Neural cell (in vitro differentiated cells): Measurements from ENCODE around the gene TLR2. TPM values are rescaled to one million over a fixed set of nuclear protein-coding genes. Genes with fewer than 3 reads are reported as not detected.

Experiments used
- H2AFZ ChIP-seq: fragments of 200-600, 300-800 bp; sonication (generic), shearing (Covaris generic); 2 replicates; pipeline ENCODE4 v1.6.0; 2014; ENCODE audit warnings: low read depth, mild to moderate bottlenecking, antibody characterized with exemption, low read length, moderate library complexity
- H3F3A ChIP-seq: fragments of 200-600 bp; shearing (Covaris generic); 2 replicates; pipeline ENCODE4 v1.6.1; 2016; ENCODE audit warnings: mild to moderate bottlenecking, moderate library complexity, mixed read lengths, antibody characterized with exemption, low read length; ENCODE audit not compliant: insufficient read depth, poor library complexity, severe bottlenecking
- H3K27ac ChIP-seq: fragments of 200-600, 300-800 bp; sonication (generic), shearing (Covaris generic); 2 replicates; pipeline ENCODE4 v1.5.1; 2014; ENCODE audit warnings: mild to moderate bottlenecking, low read length, moderate library complexity
- H3K27me3 ChIP-seq: fragments of 300-800, 200-600 bp; sonication (generic), shearing (Covaris generic); 2 replicates; pipeline ENCODE4 v1.6.0; 2014; ENCODE audit warnings: mild to moderate bottlenecking, low read depth, low read length, moderate library complexity; ENCODE audit not compliant: insufficient read depth
- H3K36me3 ChIP-seq: fragments of 300-800, 200-600 bp; sonication (generic), shearing (Covaris generic); 2 replicates; pipeline ENCODE4 v1.5.1; 2014; ENCODE audit warnings: mild to moderate bottlenecking, antibody characterized with exemption, low read length, moderate library complexity; ENCODE audit not compliant: insufficient read depth
- H3K4me2 ChIP-seq: fragments of 300-800, 200-600 bp; sonication (generic), shearing (Covaris generic); 2 replicates; pipeline ENCODE4 v1.6.0; 2014; ENCODE audit warnings: mild to moderate bottlenecking, low read length
- H3K4me3 ChIP-seq: fragments of 300-800, 200-600 bp; sonication (generic), shearing (Covaris generic); 2 replicates; pipeline ENCODE4 v1.5.1; 2014; ENCODE audit warnings: mild to moderate bottlenecking, low read length, moderate library complexity
- H3K79me2 ChIP-seq: fragments of 200-600 bp; shearing (Covaris generic); replicated peaks from 2 replicates; pipeline ENCODE4 v1.6.0; 2014; ENCODE audit warnings: mild to moderate bottlenecking, low read length, moderate library complexity; ENCODE audit not compliant: insufficient read depth
- H3K9ac ChIP-seq: fragments of 300-800, 200-600 bp; sonication (generic), shearing (Covaris generic); 2 replicates; pipeline ENCODE4 v1.6.1; 2016; ENCODE audit warnings: mild to moderate bottlenecking, low read length, mixed read lengths
- H3K9me2 ChIP-seq: fragments of 200-600 bp; shearing (Covaris generic); 2 replicates; pipeline ENCODE4 v1.6.1; 2016; ENCODE audit warnings: mild to moderate bottlenecking, low read length, mixed read lengths; ENCODE audit not compliant: insufficient read depth
- H3K9me3 ChIP-seq: fragments of 200-600, 300-800 bp; sonication (generic), shearing (Covaris generic); 2 replicates; pipeline ENCODE4 v1.6.1; 2016; ENCODE audit warnings: mild to moderate bottlenecking, mixed run types, low read length, moderate library complexity, mixed read lengths
- H4K20me1 ChIP-seq: fragments of 200-600 bp; shearing (Covaris generic); 2 replicates; pipeline ENCODE4 v1.6.1; 2016; ENCODE audit warnings: mild to moderate bottlenecking, mixed run types; ENCODE audit not compliant: insufficient read depth
- CTCF ChIP-seq: fragments of 450-650 bp; IDR thresholded peaks from 2 replicates; pipeline ENCODE4 v1.5.1; 2014; ENCODE audit warnings: antibody characterized with exemption, mild to moderate bottlenecking, moderate library complexity; ENCODE audit not compliant: poor library complexity, severe bottlenecking
- EP300 ChIP-seq: fragments of 450-650 bp; conservative IDR thresholded peaks from 2 replicates; pipeline ENCODE4 v1.6.1; 2014; ENCODE audit warnings: antibody characterized with exemption, mild to moderate bottlenecking, moderate library complexity; ENCODE audit not compliant: poor library complexity, severe bottlenecking
- EZH2 ChIP-seq: fragments of 200-600, 300-800 bp; shearing (Covaris generic), sonication (generic); IDR thresholded peaks from 2 replicates; pipeline ENCODE4 v1.6.1; 2014; ENCODE audit warnings: antibody characterized with exemption, low read length, borderline replicate concordance, mild to moderate bottlenecking; ENCODE audit not compliant: insufficient read depth, poor library complexity, severe bottlenecking
- MXI1 ChIP-seq: fragments of 450-650 bp; conservative IDR thresholded peaks from 2 replicates; pipeline ENCODE4 v1.6.1; 2014; ENCODE audit warnings: antibody characterized with exemption, mild to moderate bottlenecking; ENCODE audit not compliant: poor library complexity, severe bottlenecking
- POLR2AphosphoS5 ChIP-seq: IDR thresholded peaks from 2 replicates; pipeline ENCODE4 v1.6.1; 2012
- RAD21 ChIP-seq: fragments of 450-650 bp; conservative IDR thresholded peaks from 2 replicates; pipeline ENCODE4 v1.6.1; 2014; ENCODE audit warnings: antibody characterized with exemption, mild to moderate bottlenecking, moderate library complexity
- REST ChIP-seq: IDR thresholded peaks from 2 replicates; pipeline ENCODE4 v1.6.1; 2012; ENCODE audit warnings: borderline replicate concordance
- SMC3 ChIP-seq: fragments of 450-650 bp; conservative IDR thresholded peaks from 2 replicates; pipeline ENCODE4 v1.6.1; 2014; ENCODE audit warnings: antibody characterized with exemption, mild to moderate bottlenecking, moderate library complexity; ENCODE audit not compliant: poor library complexity
- TAF1 ChIP-seq: IDR thresholded peaks from 2 replicates; pipeline ENCODE4 v1.6.1; 2012; ENCODE audit warnings: low read depth
- polyA plus RNA-seq: library from polyadenylated mRNA; depleted of rRNA; stranded (reverse); fragments of >200 nt; gene quantifications from 2 replicates; pipeline ENCODE4 v1.2.3, GENCODE V29; 2014

Gene TLR2
- polyA plus RNA-seq, 1 donor from 2014 or later, result not detected

GRCh38 chr4:153639833-153640802, 44.0 kb upstream of the TLR2 start:
- Histone ChIP-seq H3K36me3 (no peaks in the 10 kb centered on the region), H3K27ac (no peak overlapping the region), H3K9ac (no peak overlapping the region), H3K4me2 (no peak overlapping the region), H3K4me3 (no peak overlapping the region), H3K79me2 (no peaks in the 10 kb centered on the region), H2AFZ (no peak overlapping the region), H3K9me2 (no peaks in the 10 kb centered on the region), H3F3A (peaks cover 3% of the 10 kb centered on the region), H3K27me3 (no peaks in the 10 kb centered on the region), H4K20me1 (no peaks in the 10 kb centered on the region), H3K9me3 (no peaks in the 10 kb centered on the region)
- TF ChIP-seq CTCF (no peak), TAF1 (no peak), EZH2 (no peak), SMC3 (no peak), RAD21 (no peak), EP300 (no peak), MXI1 (no peak), REST (no peak), POLR2AphosphoS5 (no peak)

GRCh38 chr4:153641532-153641931, 42.5 kb upstream of the TLR2 start:
- H3K79me2 ChIP-seq, result no peaks in the 10 kb centered on the region
- no peaks in the 10 kb centered on the region for H3K27me3 ChIP-seq
- peaks cover 3% of the 10 kb centered on the region for H3F3A ChIP-seq
- H3K9me2 ChIP-seq, result no peaks in the 10 kb centered on the region
- H2AFZ ChIP-seq, result no peak overlapping the region
- no peak overlapping the region for H3K27ac ChIP-seq
- H3K4me3 ChIP-seq, result no peak overlapping the region
- H3K9ac ChIP-seq, result no peak overlapping the region
- no peaks in the 10 kb centered on the region for H3K9me3 ChIP-seq
- H3K36me3 ChIP-seq, result no peaks in the 10 kb centered on the region
- H4K20me1 ChIP-seq, result no peaks in the 10 kb centered on the region
- no peak overlapping the region for H3K4me2 ChIP-seq
- TF ChIP-seq POLR2AphosphoS5 (no peak), EZH2 (no peak), REST (no peak)
